ENCODE data around the gene PAK1. TPM values are rescaled to one million over a fixed set of nuclear protein-coding genes. Genes with fewer than 3 reads are reported as not detected.

The PAK1 gene
- total and polyA plus RNA-seq, 2 donors (not counting 3 experiments of a cell fraction or from before 2014, with no cell fraction given), result 5.6 to 12.9 TPM

DNA sequence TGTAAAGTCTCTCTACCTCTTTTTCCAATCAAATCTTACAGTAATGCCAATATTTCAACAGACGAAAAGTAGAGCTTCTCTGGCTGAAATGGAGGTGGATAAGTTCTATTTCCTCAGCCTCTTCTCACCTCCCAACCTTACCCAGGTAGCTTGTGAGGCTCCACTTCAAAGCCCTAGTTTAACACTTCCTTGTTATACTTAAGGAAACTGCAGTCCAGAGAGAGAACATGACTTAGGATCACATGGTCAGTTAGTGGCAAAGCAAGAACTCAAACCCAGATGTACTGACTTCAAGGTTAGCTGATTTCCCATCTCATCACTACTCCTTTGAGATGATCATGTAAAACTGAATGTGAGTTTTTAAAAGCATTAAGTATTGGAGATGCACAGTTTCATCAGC lies 32.5 kb downstream of the PAK1 start:
- no peaks in the 10 kb centered on the region for H3K9me1 ChIP-seq (replicated peaks; ENCODE audit: control insufficient read depth, extremely low read depth, insufficient read depth, low read length)
- dilution Hi-C loops (cut with MboI; ENCODE audit: extremely low pct_ligation_motif_present, low sequenced_read_pairs) (no loop called here), intact Hi-C loops (cut with micrococcal nuclease) (no loop called here)
- no peaks in the 10 kb centered on the region for H4K20me1 ChIP-seq (replicated peaks; ENCODE audit: control insufficient read depth, extremely low read depth, insufficient read depth, low read length)
- no peak overlapping the region for H3K27ac ChIP-seq (ENCODE audit: insufficient read depth, low read depth, low read length)
- no peaks in the 10 kb centered on the region for H3K36me3 ChIP-seq (ENCODE audit: control insufficient read depth in 2 of 2, extremely low read depth in 1 of 2, insufficient read depth in 2 of 2, low read length in 2 of 2)
- POLR2A ChIA-PET, result no interaction called here
- no peak overlapping the region for H2AFZ ChIP-seq (ENCODE audit: low read depth, low read length)
- no peak overlapping the region for H3K4me3 ChIP-seq (replicated peaks in 1 of 3; ENCODE audit: insufficient read depth in 1 of 3, low read depth in 1 of 3, low read length in 3 of 3)
- TF ChIP-seq, protein P1, sequence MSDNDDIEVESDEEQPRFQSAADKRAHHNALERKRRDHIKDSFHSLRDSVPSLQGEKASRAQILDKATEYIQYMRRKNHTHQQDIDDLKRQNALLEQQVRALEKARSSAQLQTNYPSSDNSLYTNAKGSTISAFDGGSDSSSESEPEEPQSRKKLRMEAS (IDR thresholded peaks at IDR 0.05; ENCODE audit: insufficient read depth, insufficient read length), result no peak
- TF ChIP-seq EZH2 (IDR thresholded peaks at IDR 0.05; ENCODE audit: borderline replicate concordance, low read depth, low read length, severe bottlenecking) (no peak), JUN (IDR thresholded peaks at IDR 0.05; ENCODE audit: borderline replicate concordance, insufficient read depth, insufficient read length, low read depth) (no peak), CTCF (IDR thresholded peaks at IDR 0.05; ENCODE audit: extremely low read depth in 1 of 2, insufficient read depth in 1 of 2, low read depth in 1 of 2, low read length in 2 of 2) (no peak), FOS (IDR thresholded peaks at IDR 0.05; ENCODE audit: borderline replicate concordance, insufficient read depth, low read length) (no peak), MYC (IDR thresholded peaks at IDR 0.05; ENCODE audit: low read depth, low read length) (no peak), GATA2 (IDR thresholded peaks at IDR 0.05; ENCODE audit: insufficient read depth, insufficient read length, low read depth, low read length) (no peak), POLR2A (IDR thresholded peaks at IDR 0.05; ENCODE audit: low read depth, low read length) (no peak), POLR2AphosphoS5 (IDR thresholded peaks at IDR 0.05; ENCODE audit: insufficient read depth, low read depth, low read length) (no peak)
- H3K4me1 ChIP-seq (ENCODE audit: control insufficient read depth, extremely low read depth, insufficient read depth, low read length), result no peaks in the 10 kb centered on the region
- no peak for FAIRE-seq
- H3K9ac ChIP-seq (replicated peaks; ENCODE audit: extremely low read depth, insufficient read depth, low read length), result no peak overlapping the region
- H3K4me2 ChIP-seq (ENCODE audit: insufficient read depth, low read length), result no peak overlapping the region
- no TSS peak for BruUV-seq (replicated peaks)
- no peaks in the 10 kb centered on the region for H3K79me2 ChIP-seq (ENCODE audit: control insufficient read depth, insufficient read depth, low read length)
- no peak for DNase-seq (ENCODE audit: low read depth, low spot score)
- H3K9me3 ChIP-seq (replicated peaks; ENCODE audit: control insufficient read depth, insufficient read depth, low read length), result no peaks in the 10 kb centered on the region
- H3K27me3 ChIP-seq (ENCODE audit: control insufficient read depth in 2 of 2, insufficient read depth in 2 of 2, low read length in 2 of 2), result peaks cover 7 to 19% of the 10 kb centered on the region in 2 experiments
- CTCF ChIA-PET, result interaction anchor here (1.2 to 1.3 kb wide), 2 partner anchors 20 to 246 kb away, joined by 3 read pairs; no protein-coding TSS in a partner anchor

All from endothelial cell of umbilical vein (primary cell).